Transverse colon (tissue), 4 donors: ENCODE results near the gene LRRC75B.

Experiments
- CTCF ChIP-seq, 5 experiments: fragments of 200-600 bp in 3 of 5; fragments of 450-650 bp in 2 of 5; sonication (generic) in 3 of 5; IDR thresholded peaks; 1 replicate in 2 of 5; 2 replicates in 3 of 5; pipeline ENCODE4 v1.5.1; 2016 to 2017; ENCODE audit warnings: antibody characterized with exemption in 5 of 5, inconsistent platforms in 3 of 5, mild to moderate bottlenecking in 2 of 5, moderate library complexity in 1 of 5
- EP300 ChIP-seq: sonication (generic); formaldehyde crosslinking; IDR thresholded peaks from one replicate; pipeline ENCODE4 v1.6.1; 2017; ENCODE audit warnings: antibody characterized with exemption, low read depth
- POLR2A ChIP-seq: fragments of 450-650 bp; IDR thresholded peaks from one replicate; pipeline ENCODE4 v1.6.1; 2016; ENCODE audit warnings: antibody characterized with exemption, mild to moderate bottlenecking, moderate library complexity
- POLR2AphosphoS5 ChIP-seq, 3 donors: sonication (generic); formaldehyde crosslinking; IDR thresholded peaks; one replicate each; pipeline ENCODE4 v1.6.1; 2016; ENCODE audit warnings: antibody characterized with exemption in 3 of 3

- TF ChIP-seq CTCF (IDR thresholded peaks at IDR 0.05) (no peak), POLR2A (no peak), POLR2AphosphoS5 (IDR thresholded peaks at IDR 0.05) (no peak), EP300 (no peak)
Measured at GRCh38 chr22:24576778-24577177, 16.1 kb downstream of the LRRC75B start.
